DOHH2 (cell line): ENCODE results near the gene ARV1.

Source experiments
- CTCF ChIP-seq: fragments of 200-600 bp; sonication (generic); IDR thresholded peaks from one replicate; pipeline ENCODE4 v1.5.1; 2014; ENCODE audit warnings: antibody characterized with exemption, mild to moderate bottlenecking, low read depth, low read length; ENCODE audit not compliant: poor library complexity, severe bottlenecking
- EZH2phosphoT487 ChIP-seq: fragments of 200-600 bp; sonication (generic); IDR thresholded peaks from 2 replicates; pipeline ENCODE4 v1.6.1; 2017; ENCODE audit warnings: borderline replicate concordance, mild to moderate bottlenecking, antibody characterized with exemption, low read length, moderate library complexity, mixed read lengths

GRCh38 chr1:230979389-230979716 is 459 bp downstream of the ARV1 start:
- no peak for TF ChIP-seq CTCF
- TF ChIP-seq EZH2phosphoT487 = no peak
